ENCODE results near the gene ZNF581. TPM values are rescaled to one million over a fixed set of nuclear protein-coding genes. Genes with fewer than 3 reads are reported as not detected.

Gene ZNF581
- total RNA-seq, 1 donor: 25.7 TPM

DNA sequence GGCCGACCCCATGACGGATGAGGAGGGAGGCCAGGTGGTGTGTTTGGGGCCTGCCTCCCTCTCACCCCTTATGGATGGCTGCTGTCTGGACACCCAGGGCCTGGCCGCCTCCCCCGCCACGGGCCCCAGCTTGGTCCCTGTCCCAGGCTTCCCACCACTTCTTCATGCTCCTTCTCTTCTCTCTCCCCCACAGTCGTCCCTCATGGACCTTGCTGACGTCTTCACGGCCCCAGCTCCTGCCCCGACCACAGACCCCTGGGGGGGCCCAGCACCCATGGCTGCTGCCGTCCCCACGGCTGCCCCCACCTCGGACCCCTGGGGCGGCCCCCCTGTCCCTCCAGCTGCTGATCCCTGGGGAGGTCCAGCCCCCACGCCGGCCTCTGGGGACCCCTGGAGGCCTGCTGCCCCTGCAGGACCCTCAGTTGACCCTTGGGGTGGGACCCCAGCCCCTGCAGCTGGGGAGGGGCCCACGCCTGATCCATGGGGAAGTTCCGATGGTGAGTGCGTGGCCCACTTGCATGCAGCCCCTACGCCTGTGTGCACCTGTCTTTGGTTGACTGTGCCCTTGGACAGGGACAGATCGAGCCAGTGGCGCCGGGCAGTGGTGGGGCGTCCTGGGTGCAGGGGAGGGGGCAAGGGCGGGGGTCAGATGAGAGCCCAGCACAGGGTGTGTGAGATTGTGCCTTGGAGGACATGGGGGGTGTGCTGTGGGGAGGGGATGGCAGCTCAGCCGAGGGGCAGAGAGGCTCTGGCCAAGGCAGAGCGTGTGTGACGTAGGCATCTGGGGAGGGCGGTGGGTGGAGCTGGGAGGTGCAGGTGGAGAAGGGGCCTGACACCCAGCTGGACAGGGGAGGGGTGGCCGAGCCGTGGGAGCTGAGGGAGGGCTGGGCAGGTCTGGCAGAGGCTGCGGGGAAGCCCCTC lies 48.4 kb downstream of the ZNF581 start:
- no peaks in the 10 kb centered on the region for H3K4me1 ChIP-seq (ENCODE audit: insufficient read depth, low read length)
- no peaks in the 10 kb centered on the region for H3K27me3 ChIP-seq (ENCODE audit: insufficient read depth, low read length)
- H3K9me3 ChIP-seq (ENCODE audit: low read depth, low read length): no peaks in the 10 kb centered on the region
- TF ChIP-seq, protein P1, sequence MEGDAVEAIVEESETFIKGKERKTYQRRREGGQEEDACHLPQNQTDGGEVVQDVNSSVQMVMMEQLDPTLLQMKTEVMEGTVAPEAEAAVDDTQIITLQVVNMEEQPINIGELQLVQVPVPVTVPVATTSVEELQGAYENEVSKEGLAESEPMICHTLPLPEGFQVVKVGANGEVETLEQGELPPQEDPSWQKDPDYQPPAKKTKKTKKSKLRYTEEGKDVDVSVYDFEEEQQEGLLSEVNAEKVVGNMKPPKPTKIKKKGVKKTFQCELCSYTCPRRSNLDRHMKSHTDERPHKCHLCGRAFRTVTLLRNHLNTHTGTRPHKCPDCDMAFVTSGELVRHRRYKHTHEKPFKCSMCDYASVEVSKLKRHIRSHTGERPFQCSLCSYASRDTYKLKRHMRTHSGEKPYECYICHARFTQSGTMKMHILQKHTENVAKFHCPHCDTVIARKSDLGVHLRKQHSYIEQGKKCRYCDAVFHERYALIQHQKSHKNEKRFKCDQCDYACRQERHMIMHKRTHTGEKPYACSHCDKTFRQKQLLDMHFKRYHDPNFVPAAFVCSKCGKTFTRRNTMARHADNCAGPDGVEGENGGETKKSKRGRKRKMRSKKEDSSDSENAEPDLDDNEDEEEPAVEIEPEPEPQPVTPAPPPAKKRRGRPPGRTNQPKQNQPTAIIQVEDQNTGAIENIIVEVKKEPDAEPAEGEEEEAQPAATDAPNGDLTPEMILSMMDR (IDR thresholded peaks at IDR 0.05; ENCODE audit: extremely low read depth, low read depth, low read length): no peak
- no peak overlapping the region for H3K4me3 ChIP-seq (ENCODE audit: insufficient read depth, low read length)
- H3K79me2 ChIP-seq (ENCODE audit: insufficient read depth, low read length): peaks cover 25% of the 10 kb centered on the region
- no peak overlapping the region for H3K4me2 ChIP-seq (ENCODE audit: insufficient read depth, low read length)
- no peak overlapping the region for H2AFZ ChIP-seq (ENCODE audit: low read length)
- no peak overlapping the region for H3K27ac ChIP-seq (ENCODE audit: low read depth, low read length)
- H4K20me1 ChIP-seq (ENCODE audit: insufficient read depth, low read length): peaks cover 28% of the 10 kb centered on the region
- peak; percentile 78 for DNase-seq (ENCODE audit: insufficient read length, low spot score, missing footprints)
- peaks cover 34% of the 10 kb centered on the region for H3K36me3 ChIP-seq (ENCODE audit: insufficient read depth, low read length)

DNA sequence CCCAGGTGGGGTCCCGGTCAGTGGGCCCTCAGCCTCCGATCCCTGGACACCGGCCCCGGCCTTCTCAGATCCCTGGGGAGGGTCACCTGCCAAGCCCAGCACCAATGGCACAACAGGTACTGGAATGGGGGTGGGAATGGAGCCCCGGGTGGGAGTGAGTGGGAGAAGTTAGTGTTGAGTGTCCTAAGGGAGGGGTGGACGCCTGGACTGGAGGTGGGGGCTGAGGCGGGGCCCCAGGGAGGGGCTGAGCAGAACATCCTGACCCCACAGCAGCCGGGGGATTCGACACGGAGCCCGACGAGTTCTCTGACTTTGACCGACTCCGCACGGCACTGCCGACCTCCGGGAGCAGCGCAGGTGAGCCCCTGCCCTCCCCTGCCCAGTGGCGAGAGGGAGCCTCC lies 49.2 kb downstream of the ZNF581 start:
- Histone ChIP-seq H3K9me3 (ENCODE audit: low read depth, low read length) (no peaks in the 10 kb centered on the region), H2AFZ (ENCODE audit: low read length) (no peak overlapping the region), H3K79me2 (ENCODE audit: insufficient read depth, low read length) (peaks cover 16% of the 10 kb centered on the region), H4K20me1 (ENCODE audit: insufficient read depth, low read length) (peaks cover 20% of the 10 kb centered on the region), H3K4me2 (ENCODE audit: insufficient read depth, low read length) (no peak overlapping the region), H3K36me3 (ENCODE audit: insufficient read depth, low read length) (peaks cover 41% of the 10 kb centered on the region), H3K27ac (ENCODE audit: low read depth, low read length) (no peak overlapping the region), H3K4me1 (ENCODE audit: insufficient read depth, low read length) (no peaks in the 10 kb centered on the region), H3K27me3 (ENCODE audit: insufficient read depth, low read length) (no peaks in the 10 kb centered on the region), H3K4me3 (ENCODE audit: insufficient read depth, low read length) (no peak overlapping the region)
- DNase-seq (ENCODE audit: insufficient read length, low spot score, missing footprints): peak; percentile 83
- TF ChIP-seq, protein P1 (IDR thresholded peaks at IDR 0.05; ENCODE audit: extremely low read depth, low read depth, low read length): no peak

GRCh38 chr19:55693336-55693974 lies 50.0 kb downstream of the ZNF581 start:
- Histone ChIP-seq H2AFZ (ENCODE audit: low read length) (no peak overlapping the region), H3K36me3 (ENCODE audit: insufficient read depth, low read length) (peaks cover 42% of the 10 kb centered on the region)
- peak; percentile 68 for DNase-seq (ENCODE audit: insufficient read length, low spot score, missing footprints)

More at GRCh38 chr19:55693336-55693974, 50.0 kb downstream of the ZNF581 start:
- H3K27ac ChIP-seq (ENCODE audit: low read depth, low read length): no peak overlapping the region
- no peak overlapping the region for H3K4me2 ChIP-seq (ENCODE audit: insufficient read depth, low read length)
- H3K79me2 ChIP-seq (ENCODE audit: insufficient read depth, low read length): peaks cover 9% of the 10 kb centered on the region
- TF ChIP-seq, protein P1 (IDR thresholded peaks at IDR 0.05; ENCODE audit: extremely low read depth, low read depth, low read length): no peak
- no peaks in the 10 kb centered on the region for H3K27me3 ChIP-seq (ENCODE audit: insufficient read depth, low read length)
- no peaks in the 10 kb centered on the region for H3K4me1 ChIP-seq (ENCODE audit: insufficient read depth, low read length)
- no peak overlapping the region for H3K4me3 ChIP-seq (ENCODE audit: insufficient read depth, low read length)
- no peaks in the 10 kb centered on the region for H3K9me3 ChIP-seq (ENCODE audit: low read depth, low read length)
- H4K20me1 ChIP-seq (ENCODE audit: insufficient read depth, low read length): peaks cover 14% of the 10 kb centered on the region

Data from osteoblast (primary cell).